Pulmonary artery endothelial cell (primary cell): Measurements from ENCODE around the gene JMJD4. TPM values are rescaled to one million over a fixed set of nuclear protein-coding genes. Genes with fewer than 3 reads are reported as not detected.

Experiments
- DNase-seq: peaks from one replicate; pipeline ENCODE4 v3.0.0-alpha.2; 2011; ENCODE audit warnings: low read depth, low spot score
- total RNA-seq: library from RNA; depleted of rRNA; stranded (reverse); fragments of >200 nt; gene quantifications from 2 replicates; pipeline ENCODE4 v1.2.3, GENCODE V29; 2014

The JMJD4 gene, protein sequence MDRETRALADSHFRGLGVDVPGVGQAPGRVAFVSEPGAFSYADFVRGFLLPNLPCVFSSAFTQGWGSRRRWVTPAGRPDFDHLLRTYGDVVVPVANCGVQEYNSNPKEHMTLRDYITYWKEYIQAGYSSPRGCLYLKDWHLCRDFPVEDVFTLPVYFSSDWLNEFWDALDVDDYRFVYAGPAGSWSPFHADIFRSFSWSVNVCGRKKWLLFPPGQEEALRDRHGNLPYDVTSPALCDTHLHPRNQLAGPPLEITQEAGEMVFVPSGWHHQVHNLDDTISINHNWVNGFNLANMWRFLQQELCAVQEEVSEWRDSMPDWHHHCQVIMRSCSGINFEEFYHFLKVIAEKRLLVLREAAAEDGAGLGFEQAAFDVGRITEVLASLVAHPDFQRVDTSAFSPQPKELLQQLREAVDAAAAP
- 29.4 and 35.5 TPM in 2 replicates for total RNA-seq

- peak; percentile 70 for DNase-seq
These were observed at the start of gene JMJD4, which contains the start of gene SNAP47 for GRCh38 chr1:227734856-227735538. Gene JMJD4 (minus strand): TSS chr1:227735302. CDS start chr1:227735273, 29 bp downstream. Gene SNAP47 (plus strand): TSS chr1:227735435. CDS start chr1:227747737, 12,302 bp downstream.

- DNase-seq: no peak
These were observed 47.1 kb upstream of the JMJD4 start for GRCh38 chr1:227782226-227782625.

DNA sequence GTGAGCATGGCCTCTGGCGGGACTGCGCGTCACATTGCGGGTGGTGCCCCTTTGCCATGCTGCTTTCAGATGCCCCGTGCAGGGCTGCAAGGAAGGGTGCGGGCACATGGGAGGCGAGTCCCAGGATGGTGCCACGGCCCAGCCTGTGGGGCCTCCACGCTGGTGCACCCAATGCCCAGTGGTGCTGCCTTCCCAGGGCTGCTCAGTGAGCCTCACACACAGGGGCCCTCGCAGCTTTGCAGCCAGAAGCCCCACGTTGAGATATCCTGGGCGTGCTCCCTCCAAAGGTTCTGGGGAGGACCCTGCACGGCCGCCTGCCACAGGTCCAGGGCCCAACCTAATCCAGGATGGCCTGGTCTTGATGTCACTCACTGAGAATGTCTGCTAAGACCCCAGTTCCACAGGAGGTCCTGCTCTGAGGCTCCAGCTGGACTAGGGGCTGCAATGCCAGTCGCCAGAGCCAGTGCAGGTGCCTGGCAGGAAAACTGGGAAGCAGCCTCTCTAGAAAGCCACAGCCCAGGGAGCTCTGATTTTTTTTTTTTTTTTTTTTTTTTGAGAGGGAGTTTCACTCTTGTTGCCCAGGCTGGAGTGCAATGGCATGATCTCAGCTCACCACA lies 46.3 kb upstream of the JMJD4 start:
- DNase-seq: no peak

DNA sequence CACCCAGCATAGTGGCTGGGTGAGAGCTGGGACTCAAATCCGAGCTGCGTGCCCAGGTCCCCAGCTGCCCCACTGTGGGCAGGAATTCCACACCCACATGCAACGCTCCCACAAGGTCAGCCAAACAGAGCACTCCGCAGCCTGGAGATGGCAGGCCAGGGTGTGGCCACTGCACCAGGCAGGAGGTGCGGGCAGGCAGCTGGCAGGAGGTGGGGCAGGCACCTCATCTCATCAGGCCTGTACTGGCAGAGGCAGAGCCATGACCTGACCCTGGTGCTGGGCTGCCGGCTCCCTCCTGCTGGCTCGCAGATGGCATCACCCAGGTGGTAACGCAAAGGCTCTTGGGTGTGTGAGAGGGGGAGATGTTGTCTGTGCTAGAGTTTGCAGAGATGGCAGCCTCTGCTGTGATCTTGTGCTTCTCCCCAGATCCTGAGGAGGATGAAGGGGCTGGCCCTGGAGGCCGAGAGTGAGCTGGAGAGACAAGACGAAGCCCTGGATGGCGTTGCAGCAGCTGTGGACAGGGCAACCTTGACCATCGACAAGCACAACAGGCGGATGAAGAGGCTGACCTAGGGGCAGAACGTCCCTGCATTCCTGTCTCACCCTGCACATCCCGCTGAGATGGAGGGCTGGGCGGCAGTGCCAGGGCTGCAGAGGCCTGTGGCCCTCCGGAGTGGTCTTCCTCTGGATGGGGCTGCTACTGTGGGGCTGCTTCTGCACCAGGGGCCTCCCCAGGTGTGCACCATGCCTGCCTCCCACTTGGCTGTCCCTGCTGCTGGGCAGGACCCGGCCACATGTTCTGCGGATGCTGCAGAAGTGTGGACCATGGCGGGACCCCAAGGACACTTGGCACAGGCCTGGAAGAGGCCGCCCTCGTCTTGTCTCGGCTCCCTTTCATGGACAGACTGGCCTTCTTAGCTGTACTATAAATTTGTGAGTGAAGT lies 45.3 kb upstream of the JMJD4 start:
- DNase-seq: no peak

- no peak for DNase-seq
These were observed 44.6 kb upstream of the JMJD4 start for GRCh38 chr1:227779685-227780084.

GRCh38 chr1:227779021-227779441 lies 43.9 kb upstream of the JMJD4 start:
- no peak for DNase-seq

- no peak for DNase-seq
These were observed 43.4 kb upstream of the JMJD4 start for GRCh38 chr1:227778401-227778947.

DNA sequence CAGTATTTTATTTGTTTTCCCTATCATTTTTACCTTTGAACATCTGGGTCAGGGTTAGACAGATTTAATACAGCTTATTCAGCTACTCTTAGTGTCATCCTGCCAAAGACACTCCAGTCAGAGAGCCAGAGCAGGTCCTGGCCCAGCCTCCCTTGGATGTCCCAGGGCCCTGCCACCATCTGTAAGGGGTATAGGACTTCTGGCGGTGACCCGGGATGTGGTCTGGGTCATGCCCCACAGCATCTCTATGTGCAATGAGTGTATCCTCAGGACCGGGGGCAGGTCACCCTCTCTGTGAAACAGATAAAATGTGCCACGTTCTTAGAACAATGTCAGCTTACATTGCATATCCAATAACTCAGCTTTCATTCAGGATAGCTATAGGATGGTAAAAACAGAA lies 42.5 kb upstream of the JMJD4 start:
- no peak for DNase-seq

GRCh38 chr1:227777156-227777555 lies 42.1 kb upstream of the JMJD4 start:
- no peak for DNase-seq

- peak; percentile 10 for DNase-seq
These were observed 41.2 kb upstream of the JMJD4 start for GRCh38 chr1:227776331-227776771.

GRCh38 chr1:227775841-227776240 lies 40.7 kb upstream of the JMJD4 start:
- DNase-seq: no peak

DNA sequence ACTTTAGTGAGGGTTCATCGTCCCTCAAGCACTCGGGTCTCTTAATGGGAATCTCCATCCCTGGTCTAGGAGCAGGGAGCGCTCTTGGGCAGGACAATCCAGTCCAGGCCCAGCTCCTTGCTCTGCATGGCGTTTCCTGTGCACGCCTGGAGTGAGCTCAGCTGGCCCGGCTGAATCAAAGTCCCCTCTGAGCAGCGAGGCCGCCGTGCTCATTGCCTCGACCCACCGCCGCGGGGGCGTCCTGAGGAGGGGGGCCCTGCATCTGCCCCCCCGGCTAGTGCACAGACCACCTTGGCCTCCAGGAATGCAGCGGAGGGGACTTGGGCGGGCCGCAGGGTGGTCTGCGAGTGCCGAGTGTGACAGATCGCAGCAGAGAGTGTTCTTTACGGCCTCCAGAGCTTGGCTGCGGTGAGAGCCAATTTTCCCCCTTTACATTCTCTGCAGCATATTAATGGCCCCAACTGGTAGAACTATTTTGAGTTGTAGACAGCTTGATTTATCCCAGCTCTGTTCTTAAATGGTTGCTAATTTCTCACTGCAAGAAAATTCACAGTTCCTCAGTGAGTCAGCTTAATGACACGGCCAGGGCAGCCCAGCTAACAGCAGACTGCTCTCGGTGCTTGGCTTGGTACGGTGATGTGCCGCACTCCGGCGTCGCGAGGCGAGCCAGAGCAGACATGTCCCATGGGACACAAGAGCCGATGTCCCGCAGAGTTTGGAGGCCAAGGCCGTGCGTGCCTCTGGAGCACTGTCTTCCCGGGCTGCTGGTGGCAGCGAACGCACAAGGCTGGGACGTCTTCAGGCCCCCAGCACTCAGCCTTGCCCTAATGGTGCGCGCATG lies 39.9 kb upstream of the JMJD4 start:
- no peak for DNase-seq

DNA sequence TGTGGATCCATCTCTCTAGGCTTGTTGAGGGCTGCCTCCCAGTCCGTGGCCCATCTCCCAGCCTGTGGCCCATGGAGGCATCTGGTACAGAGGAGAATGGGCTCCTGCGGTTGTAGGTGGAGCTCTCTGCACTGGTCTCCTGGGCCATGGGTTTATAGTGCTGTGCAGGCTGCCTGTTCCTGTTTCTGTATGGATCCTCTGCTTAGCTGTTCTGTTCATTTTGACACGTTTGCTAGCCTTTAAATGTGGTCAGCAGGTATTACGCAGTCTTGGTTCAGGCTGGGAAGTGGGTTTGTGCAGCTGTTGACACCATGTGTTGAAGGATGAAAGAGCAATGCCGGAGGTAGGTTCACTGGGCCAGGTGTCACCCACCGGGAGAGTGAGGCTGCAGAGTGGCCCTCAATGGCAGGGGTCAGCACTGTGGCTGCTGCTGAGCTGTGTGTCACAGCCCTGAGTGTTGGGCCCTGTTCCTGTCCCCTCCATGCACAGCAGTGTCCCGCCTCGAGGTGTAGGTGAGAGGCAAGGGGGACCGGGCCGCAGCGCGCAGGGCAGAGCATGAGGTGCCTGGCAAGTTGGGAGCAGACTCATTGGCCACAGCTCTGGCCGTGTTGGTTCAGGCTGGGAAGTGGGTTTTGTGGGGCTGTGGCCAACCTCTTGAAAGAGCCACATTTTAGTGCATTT lies 39.1 kb upstream of the JMJD4 start:
- no peak for DNase-seq

- no peak for DNase-seq
These were observed 38.5 kb upstream of the JMJD4 start for GRCh38 chr1:227773558-227773957.

DNA sequence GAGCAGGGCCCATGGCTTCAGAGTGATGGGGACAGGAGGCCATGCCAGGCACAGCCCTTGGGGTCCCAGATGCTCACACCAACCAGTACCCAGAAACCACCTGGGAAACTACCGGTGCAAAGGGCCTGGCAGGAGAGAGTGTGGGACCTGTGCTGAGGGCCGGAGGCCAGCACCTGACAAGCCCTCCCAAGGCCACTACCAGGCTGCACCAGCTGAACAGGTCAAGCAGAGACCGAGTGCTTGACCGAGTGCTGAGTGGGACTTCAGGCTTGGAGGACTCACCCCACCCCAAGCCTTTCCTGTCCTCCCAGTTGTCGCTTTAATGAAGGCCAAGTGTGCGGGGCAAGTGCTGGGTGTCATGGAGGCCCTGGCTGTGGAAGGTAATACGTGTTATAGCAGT lies 36.7 kb upstream of the JMJD4 start:
- no peak for DNase-seq

GRCh38 chr1:227771326-227771725 lies 36.2 kb upstream of the JMJD4 start:
- no peak for DNase-seq

GRCh38 chr1:227770812-227771211 lies 35.7 kb upstream of the JMJD4 start:
- DNase-seq: no peak

- no peak for DNase-seq
These were observed 34.9 kb upstream of the JMJD4 start for GRCh38 chr1:227769936-227770494.
